GM12878 (cell line): Measurements from ENCODE around the gene ZNF547. TPM values are rescaled to one million over a fixed set of nuclear protein-coding genes. Genes with fewer than 3 reads are reported as not detected.

ENCODE experiments used
- ATAC-seq: fragments of 200-7000 bp; cut with Tn5 transposase; 3 replicates; pipeline ENCODE4 v1.9.1; 2020; ENCODE audit warnings: mild to moderate bottlenecking, moderate library complexity
- BruUV-seq: library from RNA; stranded (reverse); fragments of 400-500 nt; replicated peaks from 2 replicates; lab custom pipeline; 2021; lab: Mats Ljungman, UMichigan
- CTCF ChIA-PET: fragments of 300-600 bp; sonication (Branson Sonifier 250); formaldehyde crosslinking; extraction: SDS; loops from one replicate; lab custom pipeline; 2021; ENCODE audit warnings: inconsistent platforms; lab: Yijun Ruan, JAX
- POLR2A ChIA-PET: fragments of 350-600 bp; formaldehyde crosslinking; extraction: SDS; loops from one replicate; lab custom pipeline; 2021; ENCODE audit warnings: inconsistent platforms; lab: Charles Lee
- RAD21 ChIA-PET: fragments of 300-600 bp; sonication (Branson Sonifier 250); formaldehyde crosslinking; loops from one replicate; lab custom pipeline; 2023; ENCODE audit warnings: antibody characterized with exemption; ENCODE audit not compliant: unreplicated experiment; lab: Charles Lee
- SMC1A ChIA-PET: fragments of 300-600 bp; sonication (Branson Sonifier 250); formaldehyde crosslinking; loops from one replicate; lab custom pipeline; 2023; ENCODE audit not compliant: unreplicated experiment, uncharacterized antibody; lab: Charles Lee
- DNase-seq: peaks from one replicate; pipeline ENCODE4 v3.0.0-alpha.2; 2011; ENCODE audit warnings: low read depth, low spot score
- FAIRE-seq: peaks from 3 replicates; lab custom pipeline; 2011; peaks lifted over from hg19 to GRCh38; lab: Jason Lieb, UNC
- H2AFZ ChIP-seq: 2 replicates; pipeline ENCODE4 v1.6.0; 2011; ENCODE audit warnings: low read depth, low read length, control low read depth; ENCODE audit not compliant: control insufficient read depth
- H3K27ac ChIP-seq: 2 replicates; pipeline ENCODE4 v1.5.1; 2011; ENCODE audit warnings: control low read depth; ENCODE audit not compliant: control insufficient read depth, insufficient read depth
- H3K27me3 ChIP-seq, 2 experiments: replicated peaks in 1 of 2; 2 replicates each; pipeline versions ENCODE4 v1.6.0 to v1.6.1; 2011; ENCODE audit warnings: low read length in 1 of 2; ENCODE audit not compliant: control insufficient read depth in 2 of 2, insufficient read depth in 2 of 2
- H3K36me3 ChIP-seq, 2 experiments: 2 replicates each; pipeline ENCODE4 v1.5.1; 2011; ENCODE audit warnings: low read length in 1 of 2; ENCODE audit not compliant: control insufficient read depth in 2 of 2, insufficient read depth in 2 of 2
- H3K4me1 ChIP-seq: 2 replicates; pipeline ENCODE4 v1.6.1; 2011; ENCODE audit warnings: mild to moderate bottlenecking, low read length, moderate library complexity, mixed read lengths; ENCODE audit not compliant: control insufficient read depth, insufficient read depth
- H3K4me2 ChIP-seq: 2 replicates; pipeline ENCODE4 v1.6.0; 2011; ENCODE audit warnings: control low read depth; ENCODE audit not compliant: control insufficient read depth, insufficient read depth
- H3K4me3 ChIP-seq: fragments of 200-600 bp; sonication (generic); 2 replicates; pipeline ENCODE4 v1.5.1; 2016
- H3K79me2 ChIP-seq: 2 replicates; pipeline ENCODE4 v1.6.0; 2011; ENCODE audit warnings: low read length; ENCODE audit not compliant: control insufficient read depth, insufficient read depth
- H3K9ac ChIP-seq: 2 replicates; pipeline ENCODE4 v1.8.0; 2011; ENCODE audit warnings: low read length, control low read depth, mixed read lengths; ENCODE audit not compliant: control insufficient read depth, insufficient read depth
- H3K9me3 ChIP-seq: replicated peaks from 3 replicates; pipeline ENCODE4 v1.5.1; 2011; ENCODE audit warnings: mild to moderate bottlenecking, low read length; ENCODE audit not compliant: control insufficient read depth, insufficient read depth
- H4K20me1 ChIP-seq: 2 replicates; pipeline ENCODE4 v1.6.0; 2011; ENCODE audit not compliant: control insufficient read depth, insufficient read depth
- ATF7 ChIP-seq: fragments of 450-650 bp; IDR thresholded peaks from 2 replicates; pipeline ENCODE4 v1.6.1; 2016; ENCODE audit warnings: low read depth, mild to moderate bottlenecking
- CBFB ChIP-seq: IDR thresholded peaks from 2 replicates; pipeline ENCODE4 v1.6.1; 2016; ENCODE audit warnings: antibody characterized with exemption, low read depth
- FOS ChIP-seq: IDR thresholded peaks from 3 replicates; pipeline ENCODE4 v1.6.1; 2011; ENCODE audit warnings: borderline replicate concordance; ENCODE audit not compliant: insufficient read length; ENCODE audit errors: extremely low read depth
- HDAC2 ChIP-seq: fragments of 200-600 bp; sonication (generic); IDR thresholded peaks from 2 replicates; pipeline ENCODE4 v1.6.1; 2017
- HDGF ChIP-seq: fragments of 450-650 bp; IDR thresholded peaks from 2 replicates; pipeline ENCODE4 v1.6.1; 2016; ENCODE audit warnings: antibody characterized with exemption
- IRF5 ChIP-seq: fragments of 450-650 bp; IDR thresholded peaks from 2 replicates; pipeline ENCODE4 v1.6.1; 2017; ENCODE audit warnings: borderline replicate concordance
- MTA2 ChIP-seq: fragments of 450-650 bp; IDR thresholded peaks from 2 replicates; pipeline ENCODE4 v1.6.1; 2016; ENCODE audit warnings: low read depth, mild to moderate bottlenecking, moderate library complexity
- POLR2AphosphoS5 ChIP-seq: IDR thresholded peaks from 2 replicates; pipeline ENCODE4 v1.6.1; 2011; ENCODE audit warnings: mild to moderate bottlenecking, low read length, inconsistent platforms
- STAT1 ChIP-seq: fragments of 450-650 bp; conservative IDR thresholded peaks from 2 replicates; pipeline ENCODE4 v1.6.1; 2014; ENCODE audit warnings: antibody characterized with exemption, mild to moderate bottlenecking
- ZSCAN29 ChIP-seq: fragments of 450-650 bp; IDR thresholded peaks from 2 replicates; pipeline ENCODE4 v1.6.1; 2017; ENCODE audit warnings: mild to moderate bottlenecking, moderate library complexity
- WGBS: methylation state at CpG from one replicate; pipeline ENCODE4 v1.1.6; 2016; ENCODE audit warnings: low lambda C conversion rate; ENCODE audit not compliant: insufficient replicate concordance, insufficient coverage; ENCODE audit errors: missing lambda C conversion rate; 5-methylcytosine and 5-hydroxymethylcytosine counted together
- in situ Hi-C: fragments of 300-500 bp; cut with MboI; formaldehyde crosslinking; loops from 9 replicates; pipeline ENCODE4 v1.14.3; 2018; ENCODE audit warnings: mixed read lengths
- intact Hi-C: fragments of 100-400 bp; cut with micrococcal nuclease; formaldehyde crosslinking; loops from one replicate; pipeline ENCODE4 v1.14.2; 2022; ENCODE audit not compliant: unreplicated experiment
- polyA plus RNA-seq, 11 experiments: library from polyadenylated mRNA; depleted of rRNA in 4 of 11; unstranded in 6 of 11; stranded (reverse) in 5 of 11; fragments of >200 nt; fragmentation: Nextera tagmentation in 4 of 11; fragmentation: Illumina TruSeq in 1 of 11; extraction: Ambion mirVana in 4 of 11; extraction: Trizol in 1 of 11; gene quantifications; 1 replicate in 1 of 11; 2 replicates in 10 of 11; pipeline versions ENCODE4 v1.2.1 to v1.2.3, GENCODE V29; 2011 to 2016; ENCODE audit warnings: inconsistent platforms in 2 of 11, missing spikeins in 2 of 11, low read depth in 1 of 11
- total RNA-seq, 4 experiments: library from RNA; depleted of rRNA in 3 of 4; stranded (reverse); fragments of >200 nt in 3 of 4; fragmentation: Illumina TruSeq in 1 of 4; extraction: Trizol in 1 of 4; gene quantifications; 2 replicates each; pipeline versions ENCODE4 v1.2.1 to v1.2.3, GENCODE V29; 2013 to 2021

ZNF547 gene
- total and polyA plus RNA-seq, 10 of the 15 experiments (the other 5 are each of a cell fraction or from before 2014, with no cell fraction given), result 2.3 to 6.0 (median 3.3) TPM

DNA sequence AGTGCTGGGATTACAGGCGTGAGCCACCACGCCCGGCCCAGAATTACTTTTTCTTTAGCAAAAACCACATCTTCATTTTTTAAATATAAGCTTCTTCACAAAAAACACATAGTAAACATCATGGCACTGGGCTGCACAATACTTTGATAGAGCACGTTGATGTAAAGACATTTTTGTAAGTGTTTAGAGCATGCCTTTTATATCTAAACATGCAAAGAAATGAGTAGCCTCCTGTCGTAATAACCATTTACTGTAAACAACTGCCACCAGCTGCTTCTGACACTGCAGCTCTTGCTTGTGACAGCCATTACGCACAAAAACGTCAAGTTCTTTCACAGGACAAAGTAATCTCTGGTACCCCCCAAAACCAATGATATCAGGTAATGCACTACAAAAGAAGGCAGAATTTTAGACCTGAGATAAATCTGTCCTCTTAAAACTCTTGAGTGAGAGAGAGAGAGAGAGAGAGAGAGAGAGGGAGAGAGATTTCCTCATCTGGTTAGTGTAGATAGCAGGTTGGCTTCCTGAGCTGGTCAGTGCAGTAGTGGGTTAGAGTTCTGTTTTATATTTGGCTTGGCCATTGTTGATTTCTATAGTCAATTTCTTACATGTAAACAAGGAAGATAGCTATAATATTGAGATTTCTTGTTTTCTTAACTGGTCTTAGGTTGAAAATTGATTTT lies 19.6 kb downstream of the ZNF547 start:
- TF ChIP-seq STAT1 (no peak), FOS (no peak), POLR2AphosphoS5 (no peak), HDAC2 (no peak), ZSCAN29 (no peak), MTA2 (no peak), IRF5 (no peak), CBFB (no peak), HDGF (no peak), ATF7 (no peak)

More for the DNA sequence above, 19.6 kb downstream of the ZNF547 start:
- Histone ChIP-seq H2AFZ (no peak overlapping the region), H3K79me2 (no peaks in the 10 kb centered on the region), H3K27me3 (no peaks in the 10 kb centered on the region), H3K4me3 (no peak overlapping the region), H3K36me3 (no peaks in the 10 kb centered on the region), H3K4me2 (no peak overlapping the region), H3K4me1 (no peaks in the 10 kb centered on the region), H4K20me1 (no peaks in the 10 kb centered on the region), H3K9me3 (peaks cover 6% of the 10 kb centered on the region; the same call in 2 of the 3 replicates), H3K9ac (no peak overlapping the region), H3K27ac (no peak overlapping the region)
- no TSS peak for BruUV-seq
- RAD21 ChIA-PET, result no interaction called here
- CTCF ChIA-PET, result interaction anchor here (0.6 to 1.5 kb wide), 2 partner anchors 15 to 18 kb away, joined by 4 read pairs; no protein-coding TSS in a partner anchor
- DNase-seq (no peak), FAIRE-seq (no peak), ATAC-seq (no peak)
- 64% methylated on average over 7 of the region's 7 CpGs for WGBS
- intact Hi-C loops (no loop called here), in situ Hi-C loops (no loop called here)
- SMC1A ChIA-PET, result no interaction called here
- POLR2A ChIA-PET, result interaction anchor here (0.7 kb wide), 1 partner anchor 1162 kb away, joined by 3 read pairs; no protein-coding TSS in a partner anchor
